Kidney (tissue), 14 donors: Measurements from ENCODE around the gene VDR. TPM values are rescaled to one million over a fixed set of nuclear protein-coding genes. Genes with fewer than 3 reads are reported as not detected.
A peak's percentile ranks its signal among the peaks of the same experiment; 100 is the strongest.

ENCODE experiments used
- DNase-seq, 5 donors: peaks; one replicate each; pipeline ENCODE4 v3.0.0-alpha.2; 2013 to 2020
- FAIRE-seq: peaks from 2 replicates; lab custom pipeline; 2012; peaks lifted over from hg19 to GRCh38; lab: Jason Lieb, UNC
- H3K27ac ChIP-seq, 2 donors: one replicate each; pipeline ENCODE4 v1.7.0; 2013; ENCODE audit warnings: low read depth in 2 of 2, low read length in 2 of 2, inconsistent platforms in 1 of 2
- H3K27me3 ChIP-seq: one replicate; pipeline ENCODE4 v1.7.1; 2013; ENCODE audit warnings: low read length, inconsistent platforms; ENCODE audit not compliant: control insufficient read depth, insufficient read depth
- H3K36me3 ChIP-seq, 3 donors: one replicate each; pipeline versions ENCODE4 v1.7.0 to v1.7.1; 2013; ENCODE audit warnings: low read length in 3 of 3, control low read depth in 1 of 3, inconsistent platforms in 1 of 3; ENCODE audit not compliant: insufficient read depth in 3 of 3, control insufficient read depth in 2 of 3
- H3K4me1 ChIP-seq, 3 donors: one replicate each; pipeline versions ENCODE4 v1.7.0 to v1.7.1; 2013; ENCODE audit warnings: low read length in 3 of 3, inconsistent platforms in 1 of 3, low read depth in 1 of 3; ENCODE audit not compliant: control insufficient read depth in 2 of 3, insufficient read depth in 2 of 3
- H3K4me3 ChIP-seq, 3 donors: one replicate each; pipeline versions ENCODE4 v1.7.0 to v1.8.1; 2013; ENCODE audit warnings: low read length in 3 of 3, control low read depth in 1 of 3, inconsistent platforms in 1 of 3
- H3K9ac ChIP-seq, 3 donors: one replicate each; pipeline versions ENCODE4 v1.7.0 to v1.7.1; 2013; ENCODE audit warnings: low read length in 3 of 3, control low read depth in 1 of 3, inconsistent platforms in 1 of 3
- H3K9me3 ChIP-seq, 3 donors: one replicate each; pipeline versions ENCODE4 v1.7.0 to v1.7.1; 2013; ENCODE audit warnings: low read length in 3 of 3, control low read depth in 1 of 3, inconsistent platforms in 1 of 3; ENCODE audit not compliant: control insufficient read depth in 2 of 3, insufficient read depth in 1 of 3
- CTCF ChIP-seq: IDR thresholded peaks from 3 replicates; pipeline ENCODE4 v1.5.1; 2012; ENCODE audit warnings: mild to moderate bottlenecking, moderate library complexity, borderline replicate concordance; ENCODE audit not compliant: insufficient read depth; ENCODE audit errors: extremely low read depth
- intact Hi-C: fragments of 100-400 bp; cut with DNase I; formaldehyde crosslinking; loops from one replicate; pipeline ENCODE4 v1.11.1; 2022
- polyA plus RNA-seq: library from polyadenylated mRNA; stranded (reverse); fragments of 350-450 nt; fragmentation: Illumina TruSeq; extraction: RNeasy Lipid Tissue Mini Kit (QIAGEN cat#74804); gene quantifications from one replicate; pipeline ENCODE4 v1.2.3, GENCODE V29; 2014; ENCODE audit warnings: low read depth, low replicate concordance; ENCODE audit not compliant: insufficient read depth
- total RNA-seq: library from RNA; stranded (reverse); fragmentation: NEBNext Ultra II Directional; extraction: Animal tissue kit (Norgen Biotek cat#: 25700); gene quantifications from one replicate; pipeline ENCODE4 v1.2.1, GENCODE V29; 2021
- donor health status: control.
- donor health status: control.
- donor health status: control.
- donor health status: control.
- donor health status: control.
- donor health status: DM: yes; HTN: yes; CAD: no.
- donor health status: Normal renal cell carcinoma (clear cell type).

Gene VDR
- total and polyA plus RNA-seq, 2 donors from 2014 or later = 14.8 to 19.1 TPM

GRCh38 chr12:47876440-47876960, 28.3 kb downstream of the VDR start:
- DNase-seq (no peak), FAIRE-seq (no peak)
- H3K9me3 ChIP-seq = no peaks in the 10 kb centered on the region
- peaks cover 0 to 17% (median 4%) of the 10 kb centered on the region in 3 donors for H3K4me1 ChIP-seq
- intact Hi-C loops = no loop called here
- H3K9ac ChIP-seq = no peak overlapping the region
- no peak overlapping the region for H3K4me3 ChIP-seq
- peaks cover 0 to 10% (median 6%) of the 10 kb centered on the region in 3 donors for H3K36me3 ChIP-seq
- H3K27me3 ChIP-seq = no peaks in the 10 kb centered on the region
- H3K27ac ChIP-seq = no peak overlapping the region
- no peak for TF ChIP-seq CTCF

- H3K9me3 ChIP-seq = no peaks in the 10 kb centered on the region
- no peak for DNase-seq
- peaks cover 0 to 10% (median 6%) of the 10 kb centered on the region in 3 donors for H3K36me3 ChIP-seq
- no peak overlapping the region for H3K9ac ChIP-seq
- H3K27me3 ChIP-seq = no peaks in the 10 kb centered on the region
- FAIRE-seq = no peak
- H3K4me3 ChIP-seq = no peak overlapping the region
- H3K27ac ChIP-seq = no peak overlapping the region
- peaks cover 0 to 17% (median 4%) of the 10 kb centered on the region in 3 donors for H3K4me1 ChIP-seq
- no peak for TF ChIP-seq CTCF
- intact Hi-C loops = no loop called here
Measured at GRCh38 chr12:47875746-47876439, 28.9 kb downstream of the VDR start.

GRCh38 chr12:47874316-47874715, 30.5 kb downstream of the VDR start:
- H3K9ac ChIP-seq = no peak overlapping the region
- H3K4me1 ChIP-seq = peaks cover 0 to 27% (median 6%) of the 10 kb centered on the region in 3 donors
- H3K27me3 ChIP-seq = no peaks in the 10 kb centered on the region
- H3K27ac ChIP-seq = no peak overlapping the region
- TF ChIP-seq CTCF = no peak
- FAIRE-seq (no peak), DNase-seq (peak in 1 of 5 donors; percentile 24)
- peaks cover 0 to 10% (median 6%) of the 10 kb centered on the region in 3 donors for H3K36me3 ChIP-seq
- intact Hi-C loops = no loop called here
- no peaks in the 10 kb centered on the region for H3K9me3 ChIP-seq
- H3K4me3 ChIP-seq = no peak overlapping the region
